OCI-M2 (cell line): Measurements from ENCODE around the gene KIAA1614.

ENCODE experiments used
- DNase-seq: peaks from one replicate; lab custom pipeline; 2025; ENCODE audit not compliant: unreplicated experiment; lab: John Stamatoyannopoulos, UW

Gene KIAA1614, protein sequence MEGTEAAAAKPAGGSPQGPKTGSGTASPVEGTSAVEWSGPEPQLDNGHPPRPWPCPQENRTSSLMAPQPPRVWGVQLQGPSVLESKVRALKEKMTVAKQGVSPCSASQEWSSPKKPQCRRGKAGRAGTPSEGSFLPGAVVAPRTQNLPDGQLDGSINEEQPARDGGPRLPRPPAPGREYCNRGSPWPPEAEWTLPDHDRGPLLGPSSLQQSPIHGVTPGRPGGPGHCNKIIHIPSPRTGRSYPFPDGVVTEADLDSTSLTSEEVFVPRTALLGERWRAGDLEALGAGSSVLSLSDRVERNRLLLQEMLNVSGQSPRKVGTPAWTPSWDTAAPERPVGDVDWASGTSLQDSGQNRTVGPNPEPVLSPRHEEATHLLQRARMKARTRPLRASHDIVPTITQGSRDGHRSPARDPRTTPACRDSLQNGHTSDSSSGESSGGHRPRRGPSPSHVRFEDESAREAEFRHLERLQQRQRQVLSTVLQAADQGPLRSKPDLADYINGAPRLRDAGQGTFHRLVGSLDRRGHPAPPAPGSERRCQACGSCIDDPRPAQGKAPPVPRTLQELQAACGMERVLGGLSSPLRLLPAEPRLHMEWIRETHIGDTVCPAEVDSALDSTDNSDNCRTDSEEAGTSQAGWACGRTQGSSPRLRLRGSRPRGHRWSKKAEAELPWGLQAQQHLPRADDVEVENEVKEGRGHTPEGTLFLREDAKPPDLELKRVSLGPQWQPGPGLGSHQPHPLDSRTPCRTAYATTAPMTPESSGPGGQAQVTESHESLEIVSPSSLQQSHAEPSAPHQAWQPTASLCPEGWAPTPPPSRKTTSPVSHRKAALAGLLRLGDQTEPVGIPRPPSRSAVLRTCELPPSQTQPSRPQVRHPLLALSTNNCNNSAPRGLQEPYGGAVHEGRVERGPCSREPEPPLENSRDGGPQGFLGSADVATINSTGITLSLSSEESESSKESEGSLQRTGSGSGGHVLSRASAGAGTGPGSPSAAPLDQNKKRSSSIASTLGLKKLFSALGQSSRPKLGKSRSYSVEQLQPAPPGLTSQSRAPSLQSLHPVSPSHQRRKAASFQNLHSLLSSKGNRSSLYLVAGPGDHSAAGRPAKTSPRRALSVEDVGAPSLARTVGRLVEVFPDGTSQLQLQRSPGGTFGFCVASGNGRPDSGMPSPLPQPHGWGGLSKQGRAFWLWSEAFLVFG

DNA sequence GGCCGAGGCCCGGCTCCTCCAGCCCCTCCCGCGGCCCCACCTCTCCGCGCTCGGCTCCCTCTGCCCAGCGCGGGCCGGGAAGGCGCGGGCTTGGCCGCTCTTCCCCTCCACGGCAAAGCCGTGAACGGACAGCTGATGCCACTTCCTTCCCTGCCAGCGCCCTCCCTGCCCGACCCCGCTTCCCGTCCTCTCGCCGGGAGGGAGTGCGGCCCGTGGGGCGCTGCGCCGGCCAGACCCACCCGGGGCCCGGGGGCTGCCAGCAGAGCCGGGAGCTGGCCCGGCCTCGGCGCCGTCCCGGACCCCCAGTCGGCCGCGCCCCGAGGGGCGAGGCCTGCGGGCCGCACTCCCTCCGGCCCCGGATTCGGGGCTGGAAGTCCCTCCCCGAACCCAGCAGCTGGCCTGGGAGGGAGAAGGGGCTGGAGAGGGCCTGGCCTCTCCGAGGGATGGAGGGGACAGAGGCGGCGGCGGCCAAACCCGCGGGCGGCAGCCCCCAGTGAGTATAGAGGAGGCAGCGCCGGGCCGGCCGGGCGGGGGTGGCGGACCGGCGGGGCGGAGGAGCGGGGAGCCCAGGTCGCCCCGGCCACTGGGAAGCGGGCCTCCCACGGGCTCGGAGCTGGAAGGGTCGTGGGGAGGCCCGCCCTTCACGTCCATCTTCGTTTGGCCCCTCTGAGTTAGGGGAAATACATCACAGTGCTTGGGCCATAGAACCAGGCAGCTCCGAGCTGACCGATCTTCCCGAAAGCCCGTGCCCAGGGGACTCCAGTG, at the start of gene KIAA1614:
KIAA1614 (plus strand) TSS at position 97 of the 765 bp plus-strand sequence; CDS start at position 444, 347 bp downstream.
- no peak for DNase-seq

DNA sequence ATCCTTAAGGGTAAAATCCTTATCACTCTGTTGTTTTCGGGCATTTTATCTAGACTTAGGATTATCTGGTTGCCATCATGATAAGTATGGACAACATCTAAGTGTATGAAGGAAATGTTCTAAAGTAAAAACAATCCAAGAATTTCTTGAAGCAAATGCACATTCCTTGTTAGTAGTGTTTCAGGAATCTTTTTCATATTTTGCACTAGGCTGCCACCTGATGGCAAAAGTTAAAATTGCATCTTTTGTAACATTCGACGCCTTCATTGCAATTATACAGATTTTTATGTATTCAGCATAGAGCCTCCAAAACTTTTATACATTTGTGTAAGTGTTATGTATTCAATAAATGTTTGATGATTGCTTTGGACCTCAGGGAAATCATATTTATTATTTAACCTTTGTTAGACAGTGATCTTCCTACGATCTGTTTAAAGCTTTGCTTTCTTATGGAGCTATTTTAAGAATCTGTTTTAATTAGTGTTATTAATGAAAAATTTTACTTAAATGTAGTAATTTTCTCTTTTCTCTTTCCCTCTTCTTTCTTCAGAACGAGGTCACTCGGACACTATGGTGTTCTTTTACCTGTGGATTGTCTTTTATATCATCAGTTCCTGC, 49.4 kb upstream of the KIAA1614 start:
- no peak for DNase-seq

DNA sequence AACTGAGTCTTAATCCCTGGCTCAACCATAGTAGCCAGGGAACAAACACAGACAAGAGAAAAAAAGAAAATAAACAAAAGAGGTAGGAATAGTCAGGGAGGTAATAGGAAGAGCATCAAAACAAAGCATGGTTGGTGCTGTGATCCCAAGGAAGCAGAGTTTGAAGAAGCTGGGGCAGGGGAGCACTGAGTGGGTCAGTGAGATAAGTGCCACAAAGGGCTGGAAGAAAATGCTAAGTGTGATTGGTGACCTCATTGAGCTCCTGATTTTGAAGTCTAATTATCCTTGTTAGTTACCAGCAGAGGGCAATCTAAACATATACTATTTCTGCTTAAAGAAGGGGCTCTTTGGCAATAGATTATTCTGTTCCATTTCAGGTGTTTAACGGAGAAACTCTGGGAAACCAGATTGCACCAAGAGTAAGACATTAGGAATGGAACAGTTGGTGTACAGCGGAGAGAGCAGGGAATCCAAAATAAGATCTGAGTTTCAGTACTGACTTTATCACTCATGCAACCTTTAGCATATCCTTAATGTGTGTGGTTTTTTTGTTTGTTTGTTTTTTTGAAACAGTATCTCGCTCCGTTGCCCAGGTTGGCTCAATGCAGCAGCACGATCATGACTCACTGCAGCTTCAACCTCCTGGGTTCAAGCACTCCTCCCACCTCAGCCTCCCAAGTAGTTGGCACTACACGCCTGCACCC, 30.7 kb upstream of the KIAA1614 start:
- DNase-seq, result peak; percentile 29

DNA sequence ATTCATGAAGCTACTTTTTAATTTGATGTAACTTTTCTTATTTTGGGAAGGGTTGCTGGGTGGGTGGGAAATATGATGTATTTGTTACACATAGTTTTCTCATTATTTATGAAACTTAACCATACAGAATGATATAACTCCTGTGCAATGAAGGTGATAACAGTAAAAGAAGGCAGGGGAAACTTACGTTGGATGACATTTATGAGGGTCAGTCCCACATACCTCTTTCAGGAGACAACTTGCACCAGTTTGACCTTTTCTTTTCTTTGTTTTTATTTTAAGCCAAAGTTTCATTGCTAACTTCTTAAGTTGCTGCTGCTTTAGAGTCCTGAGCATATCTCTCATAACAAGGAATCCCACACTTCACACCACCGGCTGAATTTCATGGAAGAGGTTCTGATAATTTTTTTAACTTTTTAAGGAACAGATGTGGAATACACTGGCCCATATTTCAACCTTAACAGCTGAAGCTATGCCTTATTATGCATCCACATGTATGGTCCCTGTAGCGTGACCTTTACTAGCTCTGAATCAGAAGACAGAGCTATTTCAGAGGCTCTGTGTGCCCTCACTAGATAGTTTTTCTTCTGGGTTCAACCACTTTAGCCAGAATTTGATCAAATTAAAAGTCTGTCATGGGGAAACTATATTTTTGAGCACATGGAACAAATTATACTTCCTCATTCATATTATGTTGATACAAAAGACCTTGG, 28.0 kb upstream of the KIAA1614 start:
- DNase-seq, result no peak

DNA sequence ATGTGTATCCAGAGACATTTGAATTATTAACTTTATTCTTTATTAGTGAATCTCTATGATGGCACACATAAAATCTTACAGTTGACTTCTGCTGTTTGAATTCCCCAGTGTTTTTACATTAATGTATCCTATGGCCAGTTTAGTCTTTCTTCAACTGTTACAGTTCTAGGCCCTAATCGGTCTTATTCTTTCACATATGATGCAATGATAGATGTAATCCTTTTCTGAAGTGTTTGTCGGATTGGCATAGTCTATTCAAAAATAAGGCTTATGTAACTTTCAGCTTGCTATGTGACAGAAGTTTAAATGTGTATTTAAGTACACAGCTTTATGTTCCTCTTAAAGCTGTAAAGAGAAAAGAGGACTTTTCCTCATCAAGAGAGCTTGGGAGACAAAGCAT, 26.4 kb upstream of the KIAA1614 start:
- no peak for DNase-seq

DNA sequence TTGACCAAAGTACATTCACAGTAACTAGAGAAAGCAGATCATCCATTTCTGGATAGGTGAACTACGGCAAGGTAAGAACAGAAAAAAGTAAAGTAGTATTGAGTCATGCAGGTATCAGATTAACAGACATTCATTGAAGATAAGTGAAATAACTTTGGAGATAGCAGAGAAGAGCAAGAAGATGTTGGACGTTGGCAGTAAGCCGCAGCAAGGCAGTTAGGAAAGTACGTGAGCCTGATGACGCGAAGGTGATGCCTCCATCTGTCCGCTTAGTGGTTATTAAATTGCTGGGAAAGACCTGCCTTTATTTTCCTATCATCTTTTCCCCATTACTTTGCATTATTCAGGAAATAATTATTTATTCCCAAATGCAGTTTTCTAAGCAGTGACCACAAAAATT, 24.9 kb upstream of the KIAA1614 start:
- no peak for DNase-seq

DNA sequence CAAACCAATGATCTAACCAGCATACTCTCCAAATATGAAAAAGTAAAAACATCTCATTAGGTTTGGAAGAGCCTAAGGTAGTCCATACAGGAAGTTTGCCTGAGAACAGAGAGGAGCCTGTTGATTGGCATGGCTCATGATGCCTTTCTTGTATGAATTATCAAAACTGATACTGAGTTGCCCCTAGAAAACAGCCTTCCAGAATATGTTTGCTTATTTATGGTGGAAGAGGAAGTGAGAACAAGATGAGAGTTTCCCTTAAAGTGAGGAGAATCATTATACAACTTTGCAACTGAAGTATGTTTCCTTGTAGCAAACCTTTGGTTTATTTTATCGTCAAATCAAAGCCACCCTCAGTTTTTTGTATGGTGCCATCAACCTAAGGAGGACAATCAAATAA, 23.8 kb upstream of the KIAA1614 start:
- DNase-seq, result no peak

DNA sequence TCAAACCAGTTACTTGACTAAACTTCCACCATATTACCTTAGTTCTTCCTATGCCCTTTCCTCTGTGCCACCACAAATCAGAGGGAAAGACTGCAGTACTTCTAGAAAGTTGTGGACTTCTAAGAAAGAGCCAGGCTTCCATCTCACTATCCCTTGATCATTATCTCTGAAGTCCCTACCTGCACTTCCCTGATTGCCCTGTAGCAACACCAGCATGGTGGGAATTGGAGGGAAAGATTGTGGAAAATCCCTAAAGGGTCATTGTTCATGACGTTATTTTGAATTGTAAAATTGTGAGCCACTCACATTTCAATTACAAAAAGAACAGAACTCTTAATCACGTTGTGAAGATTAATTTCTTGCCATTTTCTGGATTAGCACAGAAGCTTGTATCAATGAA, 23.4 kb upstream of the KIAA1614 start:
- DNase-seq, result no peak

DNA sequence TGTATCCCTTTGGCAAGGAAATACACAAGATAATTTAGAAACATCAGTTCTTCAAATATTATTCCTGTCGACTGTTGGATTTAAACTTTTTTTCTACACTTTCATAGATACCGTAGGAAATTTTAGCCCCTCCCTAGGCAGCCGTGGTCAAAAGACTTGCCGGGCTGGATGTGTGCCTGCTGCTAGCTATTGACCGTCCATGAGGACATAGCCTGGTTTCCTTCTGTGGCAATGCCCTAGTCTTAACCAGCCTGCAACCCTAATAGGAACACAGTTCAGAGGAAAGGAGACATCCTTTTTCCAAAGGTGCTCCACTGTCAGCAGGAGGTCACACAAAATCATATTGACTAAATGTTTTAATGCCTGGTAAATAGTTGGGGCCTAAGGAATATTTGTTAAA, 20.4 kb upstream of the KIAA1614 start:
- no peak for DNase-seq

DNA sequence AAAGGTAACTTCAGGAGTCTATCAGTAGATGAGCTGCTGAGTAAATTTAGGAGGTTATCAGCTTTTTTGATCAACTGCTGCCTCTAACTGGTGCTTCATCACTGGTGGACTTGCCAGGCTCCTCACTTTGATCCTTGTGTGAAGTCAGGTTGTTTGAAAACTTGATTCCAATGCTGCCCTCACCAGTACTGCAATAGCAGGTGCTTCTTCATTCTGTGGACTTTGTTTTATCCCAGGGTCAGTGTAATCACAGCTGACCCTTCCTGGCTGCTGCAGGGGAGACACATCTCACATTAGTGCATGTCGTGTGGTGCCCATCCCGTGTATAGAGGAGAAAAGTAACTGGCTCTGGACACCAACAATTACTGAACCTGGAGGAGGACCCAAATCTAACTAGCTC, 20.0 kb upstream of the KIAA1614 start:
- DNase-seq, result no peak

DNA sequence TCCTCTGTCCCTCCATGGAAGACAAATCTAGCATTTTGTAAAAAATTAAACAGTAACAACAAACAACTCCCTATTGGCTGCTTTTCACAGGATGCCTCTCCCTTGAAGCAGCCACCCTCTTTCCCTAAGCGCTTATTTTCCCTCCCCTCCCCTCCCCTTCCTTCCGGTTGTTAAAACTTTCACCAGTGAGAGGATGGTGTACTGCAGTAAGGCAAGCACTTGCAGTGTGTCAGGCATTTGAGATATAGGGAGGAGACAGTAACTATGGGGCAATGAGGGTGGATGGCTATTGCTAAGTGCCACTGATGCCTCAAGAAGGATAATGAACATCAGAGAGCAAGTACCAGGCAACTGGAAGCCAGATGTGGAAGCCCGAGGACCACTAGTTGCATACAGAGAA, 19.1 kb upstream of the KIAA1614 start:
- DNase-seq, result no peak

DNA sequence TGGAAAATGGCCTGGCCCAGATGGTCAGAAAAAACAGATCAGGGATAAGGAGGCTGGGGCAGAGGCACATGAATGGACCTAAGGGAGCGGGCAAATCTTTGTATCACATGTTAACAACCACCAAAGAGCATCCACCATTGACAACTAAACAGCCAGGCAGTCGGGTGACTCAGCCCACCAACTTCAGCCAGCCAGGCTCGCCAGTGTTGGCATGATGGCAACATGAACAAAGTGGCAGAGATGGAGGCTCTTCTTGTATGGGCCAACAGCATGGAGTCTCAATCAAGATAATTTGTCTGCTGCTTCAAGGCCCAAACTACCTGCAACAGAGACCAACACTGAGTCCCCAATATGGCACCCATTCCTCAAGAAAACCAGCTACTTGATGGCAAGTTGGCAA, 16.5 kb upstream of the KIAA1614 start:
- no peak for DNase-seq

DNA sequence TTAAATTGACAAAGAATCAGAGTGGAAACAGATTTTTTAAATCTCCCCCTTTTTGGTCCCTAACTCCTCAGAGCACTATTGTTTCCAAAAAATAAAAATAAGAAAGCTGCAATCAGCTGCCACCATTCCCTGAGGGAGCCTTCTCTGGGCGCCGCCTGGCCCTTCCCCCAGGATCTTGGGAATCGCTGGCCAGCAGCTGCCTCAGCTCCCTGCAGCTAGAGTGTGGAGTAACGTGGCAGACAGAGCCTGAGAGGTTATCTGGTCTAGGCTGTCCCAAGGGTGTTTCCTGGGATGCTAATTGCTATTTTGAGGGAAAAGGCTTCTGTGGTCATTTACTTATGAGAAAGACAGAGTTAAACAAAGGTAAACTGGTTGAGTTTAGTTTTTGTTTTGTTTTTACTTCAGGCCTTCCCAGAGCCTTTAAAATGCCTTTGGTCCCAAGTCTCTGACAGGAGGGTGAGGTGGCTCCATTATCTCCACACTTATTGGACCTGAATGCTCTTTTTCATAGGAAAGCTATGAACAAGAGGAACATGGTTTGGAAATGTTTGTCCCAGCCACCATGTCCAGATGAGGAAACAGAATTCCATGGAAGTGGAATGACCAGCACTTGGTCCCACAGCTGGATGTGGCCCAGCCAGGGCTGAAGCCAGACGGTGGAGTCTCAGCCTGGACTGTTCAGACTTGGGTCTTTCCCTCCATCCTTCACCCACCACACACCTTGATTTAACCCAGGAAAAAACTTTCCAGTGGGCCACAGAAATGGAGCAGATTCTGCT, 14.1 kb upstream of the KIAA1614 start:
- DNase-seq, result no peak

DNA sequence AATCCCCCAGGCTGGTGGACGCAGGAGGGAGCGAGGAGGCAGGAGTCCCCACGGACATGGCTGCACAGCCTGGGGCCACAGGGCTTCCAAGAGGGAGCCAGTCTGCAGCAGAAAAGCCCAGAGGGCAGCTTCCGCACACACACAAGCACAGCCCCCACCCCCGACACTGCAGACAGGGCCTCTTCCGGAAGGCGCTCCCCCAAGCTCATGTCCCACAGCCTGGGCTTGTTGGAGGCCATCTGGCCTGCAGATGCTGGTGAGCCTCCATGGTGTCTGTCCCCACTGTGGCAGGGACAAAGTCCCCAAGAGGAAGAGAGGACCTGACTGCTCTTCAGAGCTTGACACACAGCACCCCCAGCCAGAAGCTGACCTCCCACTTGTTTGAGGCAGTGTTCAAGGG, 13.4 kb upstream of the KIAA1614 start:
- DNase-seq, result no peak

DNA sequence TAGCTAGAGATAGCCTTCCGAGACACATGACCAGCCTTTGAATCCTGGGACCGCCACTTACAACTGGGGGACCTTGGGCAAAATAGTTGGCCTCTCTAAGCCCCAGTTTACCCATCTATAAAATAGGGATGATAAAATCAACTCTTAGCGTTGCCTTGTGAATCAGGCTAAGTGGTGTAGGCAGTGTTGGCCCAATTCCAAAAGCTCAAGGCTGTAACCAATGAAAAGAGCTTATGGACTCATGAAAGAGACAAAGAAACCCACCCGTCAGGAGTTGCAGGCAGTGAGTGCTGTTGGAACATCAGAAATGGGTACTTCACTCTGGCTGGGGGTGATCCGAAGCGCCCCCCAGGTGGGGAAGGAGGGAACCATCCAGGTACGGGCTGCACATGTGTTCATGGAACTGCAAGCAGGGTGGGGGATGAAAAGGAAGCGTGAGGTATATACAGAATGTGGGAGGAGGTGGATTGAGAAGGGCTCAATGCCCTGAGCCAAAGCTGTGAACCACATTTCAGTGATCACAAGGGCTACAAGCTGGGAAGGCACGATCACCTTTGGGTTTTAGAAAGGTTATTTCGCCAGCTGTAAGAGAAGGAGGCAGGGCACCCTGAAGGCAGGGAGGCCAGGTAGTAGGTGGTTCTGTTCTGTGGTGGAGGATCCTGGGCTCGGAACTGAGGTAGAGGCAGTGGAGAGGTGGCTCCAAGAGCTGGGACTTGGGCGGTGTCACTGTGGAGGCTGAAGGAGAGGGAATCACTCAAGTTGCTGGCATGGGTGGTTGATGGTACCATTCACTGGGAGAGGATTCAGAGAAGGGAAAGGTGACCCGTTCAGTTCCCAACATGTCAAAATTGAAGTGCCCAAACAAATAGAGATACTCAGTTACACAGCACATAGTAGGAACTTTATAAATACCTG, 11.4 kb upstream of the KIAA1614 start:
- DNase-seq, result no peak

DNA sequence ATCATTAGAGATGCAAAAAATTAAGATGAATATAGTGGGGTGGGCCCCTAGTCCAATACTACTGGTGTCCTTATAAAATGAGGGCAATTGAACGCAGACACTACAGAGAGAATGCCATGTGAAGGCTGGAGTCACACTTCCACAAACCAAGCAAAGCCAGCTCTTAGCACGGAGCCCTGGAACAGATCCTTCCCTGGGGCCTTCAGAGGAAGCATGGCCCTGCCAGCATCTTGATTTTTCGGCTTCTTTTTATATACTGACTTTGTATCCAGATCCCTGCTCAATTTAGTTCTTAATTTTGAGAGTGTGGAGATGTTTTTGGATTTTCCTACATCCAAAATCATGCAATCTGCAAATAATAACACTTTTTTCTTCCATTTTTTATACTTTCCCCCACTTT, 10.2 kb upstream of the KIAA1614 start:
- no peak for DNase-seq

DNA sequence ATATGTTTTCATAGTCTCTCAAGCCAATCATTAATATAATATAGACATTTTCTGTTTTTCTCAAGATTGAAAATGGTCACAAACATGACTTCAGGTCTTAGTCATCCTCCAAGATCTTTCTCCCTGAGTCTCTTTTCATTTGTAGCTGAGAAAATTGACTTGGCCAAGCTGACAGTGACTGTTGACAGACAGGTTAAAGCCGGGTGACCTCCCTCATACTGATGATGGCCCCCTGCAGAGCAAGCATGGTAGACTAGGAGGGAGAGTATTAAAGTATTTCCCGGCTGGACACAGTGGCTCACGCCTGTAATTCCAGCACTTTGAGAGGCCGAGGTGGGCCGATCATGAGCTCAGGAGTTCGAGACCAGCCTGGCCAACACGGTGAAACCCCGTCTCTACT, 6.8 kb upstream of the KIAA1614 start:
- DNase-seq, result no peak
